HEK293 (cell line): ENCODE results near the gene SUPT3H.
A peak's percentile ranks its signal among the peaks of the same experiment; 100 is the strongest.

Experiments
- ATF2 ChIP-seq: fragments of 450-650 bp; formaldehyde crosslinking; IDR thresholded peaks from 2 replicates; pipeline ENCODE4 v1.5.1; 2016; ENCODE audit warnings: missing biosample characterization, missing genetic modification characterization, low read depth
- BCL11A ChIP-seq: fragments of 450-650 bp; formaldehyde crosslinking; IDR thresholded peaks from 2 replicates; pipeline ENCODE4 v1.5.1; 2016; ENCODE audit warnings: low read depth, missing biosample characterization, missing genetic modification characterization
- EGR2 ChIP-seq: fragments of 450-650 bp; formaldehyde crosslinking; IDR thresholded peaks from 2 replicates; pipeline ENCODE4 v1.5.1; 2016; ENCODE audit warnings: low read depth, missing biosample characterization, missing genetic modification characterization
- IKZF3 ChIP-seq: fragments of 450-650 bp; IDR thresholded peaks from 2 replicates; pipeline ENCODE4 v1.5.0; 2018; ENCODE audit warnings: missing biosample characterization, mild to moderate bottlenecking, missing genetic modification characterization, moderate library complexity
- KLF10 ChIP-seq: fragments of 450-650 bp; IDR thresholded peaks from 2 replicates; pipeline ENCODE4 v1.5.1; 2018; ENCODE audit warnings: missing biosample characterization, mild to moderate bottlenecking, missing genetic modification characterization
- OSR2 ChIP-seq: fragments of 450-650 bp; formaldehyde crosslinking; IDR thresholded peaks from 2 replicates; pipeline ENCODE4 v1.5.1; 2016; ENCODE audit warnings: missing biosample characterization, missing genetic modification characterization
- OVOL3 ChIP-seq: fragments of 450-650 bp; formaldehyde crosslinking; IDR thresholded peaks from 2 replicates; pipeline ENCODE4 v1.5.1; 2016; ENCODE audit warnings: missing biosample characterization, missing genetic modification characterization
- REST ChIP-seq: fragments of 450-650 bp; formaldehyde crosslinking; IDR thresholded peaks from 2 replicates; pipeline ENCODE4 v1.5.1; 2016; ENCODE audit warnings: missing biosample characterization, missing genetic modification characterization
- SETDB1 ChIP-seq: IDR thresholded peaks from one replicate; pipeline ENCODE4 v1.6.1; 2017; ENCODE audit warnings: mild to moderate bottlenecking, low read length, moderate library complexity, mixed read lengths; ENCODE audit not compliant: insufficient read length
- WT1 ChIP-seq: fragments of 450-650 bp; formaldehyde crosslinking; IDR thresholded peaks from 2 replicates; pipeline ENCODE4 v1.5.1; 2016; ENCODE audit warnings: missing biosample characterization, missing genetic modification characterization
- ZBTB49 ChIP-seq: fragments of 450-650 bp; formaldehyde crosslinking; IDR thresholded peaks from 2 replicates; pipeline ENCODE4 v1.5.1; 2016; ENCODE audit warnings: missing biosample characterization, missing genetic modification characterization, low read depth
- ZBTB7A ChIP-seq: fragments of 450-650 bp; formaldehyde crosslinking; IDR thresholded peaks from 2 replicates; pipeline ENCODE4 v1.5.1; 2016; ENCODE audit warnings: low read depth, missing biosample characterization, missing genetic modification characterization
- ZBTB8A ChIP-seq: fragments of 450-650 bp; formaldehyde crosslinking; IDR thresholded peaks from 2 replicates; pipeline ENCODE4 v1.5.1; 2016; ENCODE audit warnings: missing biosample characterization, missing genetic modification characterization
- ZFP37 ChIP-seq: fragments of 450-650 bp; formaldehyde crosslinking; IDR thresholded peaks from 2 replicates; pipeline ENCODE4 v1.5.1; 2016; ENCODE audit warnings: missing biosample characterization, missing genetic modification characterization
- ZFP69B ChIP-seq: fragments of 450-650 bp; formaldehyde crosslinking; IDR thresholded peaks from 2 replicates; pipeline ENCODE4 v1.5.1; 2016; ENCODE audit warnings: missing biosample characterization, missing genetic modification characterization
- ZNF16 ChIP-seq: fragments of 450-650 bp; formaldehyde crosslinking; IDR thresholded peaks from 2 replicates; pipeline ENCODE4 v1.5.1; 2016; ENCODE audit warnings: low read depth, missing biosample characterization, missing genetic modification characterization
- ZNF174 ChIP-seq: fragments of 450-650 bp; formaldehyde crosslinking; IDR thresholded peaks from 2 replicates; pipeline ENCODE4 v1.5.0; 2017; ENCODE audit warnings: missing biosample characterization, mild to moderate bottlenecking, missing genetic modification characterization
- ZNF184 ChIP-seq: fragments of 450-650 bp; IDR thresholded peaks from 2 replicates; pipeline ENCODE4 v1.5.1; 2018; ENCODE audit warnings: missing biosample characterization, mild to moderate bottlenecking, missing genetic modification characterization
- ZNF19 ChIP-seq: fragments of 450-650 bp; formaldehyde crosslinking; IDR thresholded peaks from 2 replicates; pipeline ENCODE4; 2016; ENCODE audit warnings: missing biosample characterization, missing genetic modification characterization, low read depth
- ZNF211 ChIP-seq: fragments of 450-650 bp; formaldehyde crosslinking; IDR thresholded peaks from 2 replicates; pipeline ENCODE4 v1.5.1; 2016; ENCODE audit warnings: low read depth, missing biosample characterization, missing genetic modification characterization
- ZNF221 ChIP-seq: fragments of 450-650 bp; formaldehyde crosslinking; IDR thresholded peaks from 2 replicates; pipeline ENCODE4 v1.5.1; 2017; ENCODE audit warnings: missing biosample characterization, missing genetic modification characterization, borderline replicate concordance
- ZNF223 ChIP-seq: fragments of 450-650 bp; formaldehyde crosslinking; IDR thresholded peaks from 2 replicates; pipeline ENCODE4 v1.5.1; 2016; ENCODE audit warnings: missing biosample characterization, missing genetic modification characterization
- ZNF23 ChIP-seq: fragments of 450-650 bp; formaldehyde crosslinking; IDR thresholded peaks from 2 replicates; pipeline ENCODE4 v1.5.1; 2016; ENCODE audit warnings: missing biosample characterization, missing genetic modification characterization, borderline replicate concordance
- ZNF292 ChIP-seq: fragments of 450-650 bp; formaldehyde crosslinking; IDR thresholded peaks from 2 replicates; pipeline ENCODE4 v1.5.1; 2016; ENCODE audit warnings: low read depth, missing biosample characterization, missing genetic modification characterization, borderline replicate concordance
- ZNF341 ChIP-seq: fragments of 450-650 bp; formaldehyde crosslinking; IDR thresholded peaks from 2 replicates; pipeline ENCODE4; 2016; ENCODE audit warnings: low read depth, missing biosample characterization, missing genetic modification characterization
- ZNF350 ChIP-seq: fragments of 450-650 bp; formaldehyde crosslinking; IDR thresholded peaks from 2 replicates; pipeline ENCODE4 v1.5.0; 2017; ENCODE audit warnings: missing biosample characterization, mild to moderate bottlenecking, missing genetic modification characterization
- ZNF404 ChIP-seq: fragments of 450-650 bp; formaldehyde crosslinking; IDR thresholded peaks from 2 replicates; pipeline ENCODE4 v1.5.1; 2017; ENCODE audit warnings: missing biosample characterization, missing genetic modification characterization
- ZNF449 ChIP-seq: fragments of 450-650 bp; formaldehyde crosslinking; IDR thresholded peaks from 2 replicates; pipeline ENCODE4 v1.5.1; 2017; ENCODE audit warnings: missing biosample characterization, mild to moderate bottlenecking, missing genetic modification characterization, moderate library complexity
- ZNF544 ChIP-seq: fragments of 450-650 bp; formaldehyde crosslinking; IDR thresholded peaks from 2 replicates; pipeline ENCODE4 v1.5.0; 2017; ENCODE audit warnings: missing biosample characterization, missing genetic modification characterization
- ZNF585B ChIP-seq: fragments of 450-650 bp; formaldehyde crosslinking; IDR thresholded peaks from 2 replicates; pipeline ENCODE4 v1.5.1; 2016; ENCODE audit warnings: missing biosample characterization, missing genetic modification characterization
- ZNF624 ChIP-seq: fragments of 450-650 bp; formaldehyde crosslinking; IDR thresholded peaks from 2 replicates; pipeline ENCODE4 v1.5.1; 2017; ENCODE audit warnings: missing biosample characterization, missing genetic modification characterization
- ZNF792 ChIP-seq: fragments of 450-650 bp; formaldehyde crosslinking; IDR thresholded peaks from 2 replicates; pipeline ENCODE4 v1.5.1; 2016; ENCODE audit warnings: missing biosample characterization, missing genetic modification characterization
- ZSCAN18 ChIP-seq: fragments of 450-650 bp; formaldehyde crosslinking; IDR thresholded peaks from 2 replicates; pipeline ENCODE4 v1.5.1; 2016; ENCODE audit warnings: missing biosample characterization, missing genetic modification characterization

The SUPT3H gene

GRCh38 chr6:45416700-45417099 lies 39.0 kb upstream of the SUPT3H start (continued):
- TF ChIP-seq REST (tag by site-specific recombination) (0 out of 2 replicates have a peak, but pooled peaks have one; percentile 15), ZNF292 (tag by site-specific recombination) (no peak), BCL11A (peak; percentile 97), ZNF544 (tag by site-specific recombination) (no peak), ZNF350 (tag by site-specific recombination) (no peak), EGR2 (tag by site-specific recombination) (no peak), ZNF211 (tag by site-specific recombination) (no peak), ZNF223 (tag by site-specific recombination) (no peak), ZNF221 (tag by site-specific recombination) (no peak), ZBTB49 (tag by site-specific recombination) (no peak), ATF2 (tag by site-specific recombination) (peak; percentile 61; the same call in 1 of the 2 replicates), KLF10 (tag by site-specific recombination) (peak; percentile 66), ZNF23 (no peak), OSR2 (tag by site-specific recombination) (peak; percentile 98), ZFP37 (no peak), ZNF174 (tag by site-specific recombination) (no peak), ZFP69B (tag by site-specific recombination) (no peak), ZNF16 (tag by site-specific recombination) (no peak), ZNF184 (no peak), ZSCAN18 (no peak), ZNF19 (no peak), WT1 (tag by site-specific recombination) (peak; percentile 91), IKZF3 (tag by site-specific recombination) (peak; percentile 95), OVOL3 (tag by site-specific recombination) (peak; percentile 94), ZNF624 (no peak), ZBTB7A (tag by site-specific recombination) (no peak), ZNF585B (tag by site-specific recombination) (no peak), ZBTB8A (peak; percentile 69), ZNF449 (peak; percentile 43; the same call in 1 of the 2 replicates), ZNF341 (tag by site-specific recombination) (no peak), ZNF792 (tag by site-specific recombination) (no peak), SETDB1 (no peak), ZNF404 (no peak)
